ENCODE results near the gene MBP.
A peak's percentile ranks its signal among the peaks of the same experiment; 100 is the strongest.

MBP gene

GRCh38 chr18:77132369-77133050, at the start of gene MBP:
TSS of gene MBP (minus strand) at chr18:77132783. CDS start at chr18:77105261, 27,522 bp downstream.
- DNase-seq = no peak

GRCh38 chr18:77181950-77182707, 49.5 kb upstream of the MBP start:
- no peak for DNase-seq

- DNase-seq = no peak
Measured at GRCh38 chr18:77178559-77178958, 46.0 kb upstream of the MBP start.

GRCh38 chr18:77177009-77177408, 44.4 kb upstream of the MBP start:
- no peak for DNase-seq

GRCh38 chr18:77173275-77174030, 40.9 kb upstream of the MBP start:
- DNase-seq = peak; percentile 48

DNA sequence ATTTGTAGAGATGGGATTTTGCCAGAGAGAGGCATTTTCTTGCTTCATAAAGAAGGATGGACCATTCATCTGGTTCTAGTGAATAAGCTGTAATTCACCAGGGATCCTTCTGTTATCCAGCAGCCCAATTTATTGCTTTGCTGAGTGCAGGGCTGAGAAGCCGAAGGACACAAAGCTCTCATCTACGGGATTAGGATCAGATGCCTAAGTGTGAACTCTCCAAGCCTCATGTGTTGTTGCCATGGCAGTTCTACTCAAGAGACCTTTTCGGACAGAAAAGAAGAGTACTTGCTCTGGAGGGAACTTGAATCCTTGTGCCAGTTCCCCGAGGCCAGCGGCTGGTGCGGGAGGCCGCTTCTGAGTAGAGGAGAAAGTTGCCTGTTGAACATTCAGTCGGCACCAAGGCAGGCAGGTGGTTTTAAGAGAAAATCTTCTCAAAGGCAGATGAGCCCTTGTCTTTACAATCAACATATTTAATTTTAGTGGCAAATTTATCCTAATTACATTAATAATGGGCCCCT, 38.4 kb upstream of the MBP start:
- no peak for DNase-seq

- DNase-seq = no peak
Measured at GRCh38 chr18:77168811-77169311, 36.3 kb upstream of the MBP start.

GRCh38 chr18:77167251-77167650, 34.7 kb upstream of the MBP start:
- no peak for DNase-seq

- no peak for DNase-seq
Measured at GRCh38 chr18:77166523-77166922, 33.9 kb upstream of the MBP start.

GRCh38 chr18:77165503-77166188, 33.1 kb upstream of the MBP start:
- peak; percentile 71 for DNase-seq

DNA sequence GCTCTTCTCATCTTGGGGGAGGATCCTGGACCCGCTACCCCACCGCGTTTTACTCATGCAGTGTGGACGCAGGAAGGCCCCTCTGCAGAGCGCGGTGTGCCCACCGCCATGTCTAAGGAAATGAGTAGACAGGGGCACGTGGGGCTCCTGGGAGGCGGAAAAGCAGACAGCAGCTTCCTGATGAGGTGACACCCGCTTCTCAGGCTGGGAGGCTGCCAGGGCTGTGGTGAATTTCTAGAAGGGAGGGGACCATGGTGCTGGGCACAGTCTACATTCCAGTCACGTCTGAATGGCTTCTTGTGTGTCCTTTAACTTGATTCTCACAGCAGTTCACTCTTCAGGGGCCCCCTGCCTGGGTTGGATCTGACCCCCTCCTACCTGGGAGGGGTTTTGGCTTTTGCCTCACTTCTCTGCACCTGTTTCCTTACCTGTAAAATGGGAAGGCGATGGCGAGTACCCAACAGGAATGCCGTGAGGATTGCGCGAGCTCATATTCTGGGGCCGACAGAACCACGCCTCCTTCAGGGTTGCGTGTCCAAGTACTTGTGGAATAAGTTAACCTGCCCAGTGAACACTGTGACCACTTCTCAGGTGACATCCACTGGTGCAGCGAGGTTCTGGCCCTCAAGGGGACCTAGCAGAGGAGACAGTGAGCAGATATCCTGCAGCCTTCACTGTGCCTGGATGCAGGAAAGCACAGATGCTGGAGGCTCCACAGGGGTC, 32.3 kb upstream of the MBP start:
- DNase-seq = no peak

- DNase-seq = no peak
Measured at GRCh38 chr18:77164026-77164425, 31.4 kb upstream of the MBP start.

DNA sequence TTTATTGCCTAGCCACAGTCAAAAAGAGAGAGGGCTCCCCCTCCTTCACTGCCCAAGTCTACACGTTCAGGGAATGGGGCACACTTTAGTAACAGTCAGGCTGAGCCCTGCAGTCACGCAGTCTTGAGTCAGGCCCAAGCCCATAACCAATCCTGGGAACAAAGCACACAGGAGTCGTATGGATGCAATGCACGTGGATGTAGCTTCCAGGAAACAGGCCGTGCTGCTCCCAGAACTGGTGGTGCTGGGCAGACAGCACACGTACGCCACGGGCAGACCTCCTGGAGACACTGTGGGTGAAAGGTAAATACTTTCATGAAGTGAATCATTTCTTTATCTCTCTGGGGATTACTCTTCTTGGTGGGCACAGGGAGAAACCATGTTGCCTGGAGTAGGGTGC, 30.0 kb upstream of the MBP start:
- no peak for DNase-seq

DNA sequence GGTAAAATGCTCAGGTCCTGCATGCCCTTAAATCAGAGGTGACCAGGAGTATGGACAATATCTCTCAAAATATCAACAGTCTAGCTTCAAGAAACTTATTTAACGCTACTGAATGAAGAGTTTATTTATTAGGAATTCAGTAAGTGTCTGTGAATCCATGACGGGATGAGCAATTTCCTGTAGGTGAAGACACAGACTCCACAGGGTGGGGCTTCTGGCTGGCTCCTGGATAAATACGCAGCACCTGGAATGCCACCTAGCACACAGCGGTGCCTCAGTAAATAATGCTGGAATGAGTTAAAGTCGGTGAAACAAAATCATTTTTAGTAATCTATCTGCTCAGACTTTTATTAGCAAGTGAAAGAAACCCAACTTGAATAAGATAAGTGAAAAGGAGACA, 29.4 kb upstream of the MBP start:
- no peak for DNase-seq

GRCh38 chr18:77161383-77161782, 28.8 kb upstream of the MBP start:
- no peak for DNase-seq

DNA sequence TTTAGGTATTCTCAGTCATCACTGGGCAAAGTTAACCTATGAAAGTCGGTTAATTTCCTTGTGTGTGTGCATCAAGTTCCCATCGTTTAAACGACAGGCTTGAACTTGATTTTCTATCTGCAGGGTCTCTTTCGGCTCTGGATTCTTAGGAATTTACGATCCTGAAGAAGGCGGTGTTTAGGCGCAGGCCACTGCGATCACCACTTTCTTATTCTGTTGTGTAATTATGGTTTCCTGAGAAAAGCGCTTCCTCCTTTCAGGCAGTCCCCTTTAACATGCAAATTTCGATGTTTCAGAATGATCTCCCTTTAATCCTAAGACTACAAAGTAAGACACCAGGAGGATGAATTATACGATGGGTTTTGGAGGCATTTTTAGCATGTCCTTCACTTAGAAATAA, 27.9 kb upstream of the MBP start:
- no peak for DNase-seq

- DNase-seq = no peak
Measured at GRCh38 chr18:77157312-77157711, 24.7 kb upstream of the MBP start.

GRCh38 chr18:77155031-77155430, 22.4 kb upstream of the MBP start:
- no peak for DNase-seq

- no peak for DNase-seq
Measured at GRCh38 chr18:77153404-77153803, 20.8 kb upstream of the MBP start.

GRCh38 chr18:77151772-77152520, 19.4 kb upstream of the MBP start:
- no peak for DNase-seq
